ENCODE data around the gene BLOC1S2.
A peak's percentile ranks its signal among the peaks of the same experiment; 100 is the strongest.
"Not testable (repeated sequence)": the region's sequence is repeated elsewhere in the genome, so short reads cannot be mapped to it uniquely, and the experiment has no call there.

BLOC1S2 gene

DNA sequence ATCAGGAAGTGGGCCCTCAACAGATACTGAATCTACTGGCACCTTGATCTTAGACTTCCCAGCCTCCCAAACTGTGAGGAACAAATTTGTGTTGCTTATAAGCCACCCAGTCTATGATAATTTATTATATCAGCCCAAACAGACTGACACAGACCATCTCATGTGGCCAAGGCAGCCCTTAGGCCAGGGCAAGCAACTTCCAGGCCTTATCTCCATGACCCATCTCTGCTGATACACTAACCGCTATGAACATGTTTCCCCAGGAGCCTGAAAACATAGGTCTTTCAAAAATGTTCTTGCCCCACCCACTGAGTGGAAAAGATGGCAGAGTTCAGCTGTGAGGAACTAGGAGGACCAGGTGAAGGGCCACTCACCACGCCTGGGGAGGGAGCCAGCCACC, 3.2 kb upstream of the BLOC1S2 start:
- H3K27me3 ChIP-seq (ENCODE audit: control insufficient read depth, insufficient read depth, low read length): peaks cover 25% of the 10 kb centered on the region
- H3K9ac ChIP-seq (ENCODE audit: low read depth, low read length): no peak overlapping the region
- H3K4me2 ChIP-seq (ENCODE audit: low read length): no peak overlapping the region
- peaks cover 15% of the 10 kb centered on the region for H3K4me1 ChIP-seq (ENCODE audit: control insufficient read depth, insufficient read depth, low read length)
- H3K4me3 ChIP-seq (ENCODE audit: low read length): no peak overlapping the region
- no peaks in the 10 kb centered on the region for H3K9me3 ChIP-seq (replicated peaks; ENCODE audit: low read length)
- no peaks in the 10 kb centered on the region for H3K36me3 ChIP-seq (ENCODE audit: insufficient read depth, low read length)

DNA sequence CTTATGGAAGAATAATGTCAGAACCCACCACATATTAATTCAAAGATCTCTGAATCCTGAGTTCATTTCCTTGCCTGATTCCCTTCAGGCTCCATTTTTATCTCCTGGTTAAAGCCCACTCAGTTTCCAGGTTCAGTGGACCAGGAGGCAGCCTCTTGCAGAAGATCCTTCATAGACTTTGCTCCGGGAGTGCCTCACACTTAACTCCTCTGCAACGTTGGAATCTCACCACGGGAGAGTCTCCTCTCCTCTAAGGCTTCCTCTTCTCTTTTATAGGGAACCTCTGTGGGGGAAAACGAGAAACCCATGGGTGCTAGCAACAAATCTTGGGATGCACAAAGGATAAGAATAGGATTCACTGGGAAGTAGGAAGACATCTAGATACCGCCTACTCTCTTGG, 1.7 kb upstream of the BLOC1S2 start:
- H3K9me3 ChIP-seq (replicated peaks; ENCODE audit: low read length): no peaks in the 10 kb centered on the region
- no peak overlapping the region for H3K4me3 ChIP-seq (ENCODE audit: low read length)
- no peak overlapping the region for H3K9ac ChIP-seq (ENCODE audit: low read depth, low read length)
- peaks cover 14% of the 10 kb centered on the region for H3K27me3 ChIP-seq (ENCODE audit: control insufficient read depth, insufficient read depth, low read length)
- H3K4me1 ChIP-seq (ENCODE audit: control insufficient read depth, insufficient read depth, low read length): peaks cover 22% of the 10 kb centered on the region
- H3K4me2 ChIP-seq (ENCODE audit: low read length): no peak overlapping the region
- H3K36me3 ChIP-seq (ENCODE audit: insufficient read depth, low read length): peaks cover 5% of the 10 kb centered on the region

DNA sequence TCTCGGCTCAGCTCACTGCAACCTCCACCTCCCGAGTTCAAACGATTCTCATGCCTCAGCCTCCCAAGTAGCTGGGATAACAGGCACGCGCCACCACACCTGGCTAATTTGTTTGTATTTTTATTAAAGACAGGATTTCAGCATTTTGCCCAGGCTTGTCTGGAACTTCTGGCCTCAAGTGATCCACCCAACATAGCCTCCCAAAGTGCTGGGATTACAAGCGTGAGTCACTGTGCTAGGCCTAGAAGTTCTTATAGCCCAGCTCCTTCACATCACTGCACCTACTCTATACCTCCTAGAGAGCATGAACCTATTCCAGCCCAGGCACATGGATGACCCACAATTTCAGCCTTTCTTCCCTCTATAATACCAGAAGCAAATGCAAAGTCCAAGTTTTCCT, 1.3 kb upstream of the BLOC1S2 start:
- Histone ChIP-seq H3K9ac (ENCODE audit: low read depth, low read length) (no peak overlapping the region), H3K9me3 (replicated peaks; ENCODE audit: low read length) (no peaks in the 10 kb centered on the region), H3K4me2 (ENCODE audit: low read length) (no peak overlapping the region), H3K4me3 (ENCODE audit: low read length) (no peak overlapping the region), H3K27me3 (ENCODE audit: control insufficient read depth, insufficient read depth, low read length) (peaks cover 14% of the 10 kb centered on the region), H3K4me1 (ENCODE audit: control insufficient read depth, insufficient read depth, low read length) (peaks cover 22% of the 10 kb centered on the region), H3K36me3 (ENCODE audit: insufficient read depth, low read length) (peaks cover 9% of the 10 kb centered on the region)

DNA sequence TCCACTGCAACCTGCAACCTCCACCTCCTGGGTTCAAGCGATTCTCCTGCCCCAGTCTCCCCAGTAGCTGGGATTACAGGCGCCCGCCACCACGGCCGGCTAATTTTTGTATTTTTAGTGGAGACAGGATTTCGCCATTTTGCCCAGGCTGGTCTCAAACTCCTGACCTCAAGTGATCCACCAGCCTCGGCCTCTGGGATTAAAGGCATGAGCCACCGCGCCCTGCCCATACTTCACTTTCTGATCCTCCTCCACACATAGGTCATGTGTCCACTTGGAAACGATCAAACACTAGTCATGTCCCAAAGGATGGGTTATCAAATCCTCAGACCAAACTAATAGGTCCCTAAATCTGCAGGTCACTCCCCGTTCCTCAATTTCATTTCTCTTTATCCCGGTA, 1.2 kb downstream of the BLOC1S2 start:
- peaks cover 20% of the 10 kb centered on the region for H3K36me3 ChIP-seq (ENCODE audit: insufficient read depth, low read length)

GRCh38 chr10:100282907-100283306, 3.6 kb downstream of the BLOC1S2 start:
- H3K9ac ChIP-seq (ENCODE audit: low read depth, low read length): no peak overlapping the region
- peaks cover 22% of the 10 kb centered on the region for H3K4me1 ChIP-seq (ENCODE audit: control insufficient read depth, insufficient read depth, low read length)
- no peak overlapping the region for H3K4me2 ChIP-seq (ENCODE audit: low read length)
- peaks cover 36% of the 10 kb centered on the region for H3K36me3 ChIP-seq (ENCODE audit: insufficient read depth, low read length)
- H3K4me3 ChIP-seq (ENCODE audit: low read length): no peak overlapping the region
- no peaks in the 10 kb centered on the region for H3K9me3 ChIP-seq (replicated peaks; ENCODE audit: low read length)
- H3K27me3 ChIP-seq (ENCODE audit: control insufficient read depth, insufficient read depth, low read length): no peaks in the 10 kb centered on the region

More for the DNA sequence above, 1.2 kb downstream of the BLOC1S2 start:
- H3K4me1 ChIP-seq (ENCODE audit: control insufficient read depth, insufficient read depth, low read length): peaks cover 22% of the 10 kb centered on the region
- H3K4me2 ChIP-seq (ENCODE audit: low read length): peak overlapping the region; percentile 86
- peak overlapping the region; percentile 83 for H3K9ac ChIP-seq (ENCODE audit: low read depth, low read length)
- not testable (repeated sequence) for H3K27me3 ChIP-seq (ENCODE audit: control insufficient read depth, insufficient read depth, low read length); H3K9me3 ChIP-seq (replicated peaks; ENCODE audit: low read length)
- peak overlapping the region; percentile 82 for H3K4me3 ChIP-seq (ENCODE audit: low read length)

- H3K4me2 ChIP-seq (ENCODE audit: low read length); H3K9me3 ChIP-seq (replicated peaks; ENCODE audit: low read length); H3K4me3 ChIP-seq (ENCODE audit: low read length); H3K27me3 ChIP-seq (ENCODE audit: control insufficient read depth, insufficient read depth, low read length); H3K4me1 ChIP-seq (ENCODE audit: control insufficient read depth, insufficient read depth, low read length); H3K9ac ChIP-seq (ENCODE audit: low read depth, low read length): not testable (repeated sequence)
- peaks cover 42% of the 10 kb centered on the region for H3K36me3 ChIP-seq (ENCODE audit: insufficient read depth, low read length)
Measured at GRCh38 chr10:100276971-100277370, 9.5 kb downstream of the BLOC1S2 start.

DNA sequence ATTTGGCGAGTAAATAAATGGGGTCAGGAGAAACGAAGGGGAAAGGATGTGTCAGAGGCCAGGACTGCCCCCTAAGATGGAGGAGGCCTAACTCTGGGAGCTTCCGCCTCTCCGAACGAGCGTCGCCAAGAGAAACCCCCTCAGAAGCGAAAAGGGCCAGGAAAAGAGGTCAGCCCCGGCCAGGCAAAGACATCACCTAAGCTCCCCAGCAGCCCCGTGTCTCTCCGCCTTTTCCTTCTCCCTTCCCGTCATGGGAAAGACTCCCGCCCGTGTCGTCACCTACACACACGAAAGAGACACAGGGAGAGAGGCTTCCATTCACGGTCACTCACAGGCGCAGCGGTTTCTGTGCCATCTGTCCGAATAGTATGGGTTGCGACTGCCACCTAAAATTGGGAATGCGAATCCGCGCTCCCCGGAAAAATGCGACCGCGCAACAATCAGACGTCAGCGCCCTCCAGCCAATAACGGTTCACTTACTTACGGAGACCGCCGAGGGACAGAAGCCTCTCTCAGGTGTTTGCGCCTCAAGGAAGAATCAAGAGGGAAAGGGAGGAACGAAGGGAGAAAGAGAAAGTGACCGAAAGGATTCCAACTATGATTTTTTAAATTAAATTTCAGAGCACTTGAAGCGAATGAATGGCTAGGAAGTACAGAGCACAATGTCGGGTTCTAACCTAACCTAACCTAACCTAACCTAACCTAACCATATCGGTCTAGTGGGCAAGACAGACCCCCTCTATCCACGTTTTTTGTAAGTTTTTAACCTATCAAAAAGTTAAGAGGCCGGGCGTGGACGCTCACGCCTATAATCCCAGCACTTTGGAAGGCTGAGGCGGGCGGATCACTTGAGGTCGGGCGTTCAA, 19.0 kb downstream of the BLOC1S2 start, which contains the start of gene CWF19L1:
Gene CWF19L1 (minus strand): TSS at position 400 of the 866 bp plus-strand sequence. CDS start 45 bp downstream, at position 355.
- Histone ChIP-seq H3K27me3 (ENCODE audit: control insufficient read depth, insufficient read depth, low read length) (no peaks in the 10 kb centered on the region), H3K9me3 (replicated peaks; ENCODE audit: low read length) (no peaks in the 10 kb centered on the region), H3K9ac (ENCODE audit: low read depth, low read length) (peak within 1 kb of the TSS; percentile 96), H3K4me3 (ENCODE audit: low read length) (peak within 1 kb of the TSS; percentile 97), H3K4me2 (ENCODE audit: low read length) (peak within 1 kb of the TSS; percentile 77), H3K4me1 (ENCODE audit: control insufficient read depth, insufficient read depth, low read length) (peaks cover 3% of the 10 kb centered on the region), H3K36me3 (ENCODE audit: insufficient read depth, low read length) (peaks cover 3% of the 10 kb centered on the region)

DNA sequence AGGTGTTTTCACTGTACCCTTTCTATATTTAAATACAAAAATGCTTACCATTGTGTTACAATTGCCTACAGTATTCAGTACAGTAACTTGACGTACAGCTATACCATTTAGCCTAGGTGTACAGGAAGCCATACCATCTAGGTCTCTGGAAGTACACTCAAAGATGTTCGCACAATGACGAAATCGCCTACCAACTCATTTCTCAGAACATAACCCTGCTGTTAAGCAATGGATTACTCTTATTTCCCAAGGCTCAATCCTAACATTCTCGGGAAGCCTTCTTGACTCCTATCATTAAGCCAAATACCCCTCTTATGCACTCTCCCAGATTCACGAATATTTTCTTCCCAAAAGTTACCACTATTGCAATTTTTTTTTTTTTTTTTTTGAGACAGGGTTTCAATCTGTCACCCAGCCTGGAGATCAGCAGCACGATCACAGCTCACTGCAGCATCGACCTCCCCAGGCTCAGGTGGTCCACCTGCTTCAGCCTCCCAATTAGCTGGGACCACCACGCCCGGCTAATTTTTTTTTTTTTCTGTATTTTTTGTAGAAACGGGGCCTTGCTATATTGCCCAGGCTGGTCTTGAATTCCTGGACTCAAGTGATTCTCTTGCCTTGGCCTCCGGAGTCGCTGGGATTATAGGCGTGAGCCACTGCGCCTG, 20.5 kb downstream of the BLOC1S2 start:
- Histone ChIP-seq H3K9me3 (replicated peaks; ENCODE audit: low read length) (no peaks in the 10 kb centered on the region), H3K36me3 (ENCODE audit: insufficient read depth, low read length) (peaks cover 3% of the 10 kb centered on the region), H3K4me2 (ENCODE audit: low read length) (peak overlapping the region; percentile 77), H3K27me3 (ENCODE audit: control insufficient read depth, insufficient read depth, low read length) (no peaks in the 10 kb centered on the region), H3K4me3 (ENCODE audit: low read length) (peak overlapping the region; percentile 97), H3K4me1 (ENCODE audit: control insufficient read depth, insufficient read depth, low read length) (peaks cover 3% of the 10 kb centered on the region), H3K9ac (ENCODE audit: low read depth, low read length) (no peak overlapping the region)

DNA sequence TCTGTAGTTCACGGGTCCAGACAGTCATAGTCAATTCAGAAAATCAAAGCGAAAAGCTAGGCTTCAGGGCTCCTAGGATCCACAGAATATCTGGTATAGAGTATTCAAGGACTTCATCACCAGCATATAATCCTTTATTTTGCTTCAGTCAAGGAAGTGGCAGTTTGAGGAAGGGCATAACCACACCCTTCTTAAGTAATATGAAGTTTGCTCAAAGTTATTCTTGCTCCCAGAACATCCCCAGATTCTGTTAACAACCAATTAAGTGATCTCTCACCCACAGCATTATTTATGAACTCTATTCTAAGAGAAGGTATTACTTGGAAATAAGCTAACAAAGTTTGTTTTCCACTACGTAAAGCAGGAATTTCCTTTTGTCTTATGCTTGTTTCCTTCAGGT, 32.3 kb downstream of the BLOC1S2 start:
- H3K36me3 ChIP-seq (ENCODE audit: insufficient read depth, low read length): peaks cover 38% of the 10 kb centered on the region
- no peaks in the 10 kb centered on the region for H3K4me1 ChIP-seq (ENCODE audit: control insufficient read depth, insufficient read depth, low read length)

DNA sequence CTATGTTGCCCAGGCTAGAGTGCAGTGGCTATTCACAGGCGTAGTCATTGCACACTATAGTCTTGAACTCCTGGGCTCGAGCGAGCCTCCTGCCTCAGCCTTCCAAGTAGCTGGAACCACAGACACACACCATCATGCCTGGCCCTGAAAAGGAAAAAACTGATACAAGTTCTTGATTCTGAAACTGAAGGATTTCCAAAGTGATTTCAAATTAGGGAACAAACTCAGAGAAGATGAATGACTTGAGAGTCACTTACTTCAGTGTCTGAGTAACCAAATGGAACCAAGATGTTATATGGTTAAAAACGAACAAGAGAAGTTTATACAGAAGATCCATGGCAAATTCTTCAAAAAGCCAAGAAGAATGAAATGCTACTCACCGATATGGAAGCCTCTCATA, 33.4 kb downstream of the BLOC1S2 start:
- H3K4me1 ChIP-seq (ENCODE audit: control insufficient read depth, insufficient read depth, low read length): no peaks in the 10 kb centered on the region
- H3K4me2 ChIP-seq (ENCODE audit: low read length): no peak overlapping the region
- H3K27me3 ChIP-seq (ENCODE audit: control insufficient read depth, insufficient read depth, low read length): no peaks in the 10 kb centered on the region
- H3K4me3 ChIP-seq (ENCODE audit: low read length): no peak overlapping the region
- H3K9ac ChIP-seq (ENCODE audit: low read depth, low read length): no peak overlapping the region
- H3K36me3 ChIP-seq (ENCODE audit: insufficient read depth, low read length): peaks cover 45% of the 10 kb centered on the region
- no peaks in the 10 kb centered on the region for H3K9me3 ChIP-seq (replicated peaks; ENCODE audit: low read length)

More for the DNA sequence above, 32.3 kb downstream of the BLOC1S2 start:
- Histone ChIP-seq H3K4me2 (ENCODE audit: low read length) (no peak overlapping the region), H3K9ac (ENCODE audit: low read depth, low read length) (no peak overlapping the region), H3K9me3 (replicated peaks; ENCODE audit: low read length) (no peaks in the 10 kb centered on the region), H3K27me3 (ENCODE audit: control insufficient read depth, insufficient read depth, low read length) (no peaks in the 10 kb centered on the region), H3K4me3 (ENCODE audit: low read length) (no peak overlapping the region)

GRCh38 chr10:100248820-100249219, 37.7 kb downstream of the BLOC1S2 start:
- H3K36me3 ChIP-seq (ENCODE audit: insufficient read depth, low read length): peaks cover 53% of the 10 kb centered on the region

More at GRCh38 chr10:100248820-100249219, 37.7 kb downstream of the BLOC1S2 start:
- Histone ChIP-seq H3K9me3 (replicated peaks; ENCODE audit: low read length) (no peaks in the 10 kb centered on the region), H3K4me3 (ENCODE audit: low read length) (no peak overlapping the region), H3K4me1 (ENCODE audit: control insufficient read depth, insufficient read depth, low read length) (no peaks in the 10 kb centered on the region), H3K9ac (ENCODE audit: low read depth, low read length) (no peak overlapping the region), H3K27me3 (ENCODE audit: control insufficient read depth, insufficient read depth, low read length) (no peaks in the 10 kb centered on the region), H3K4me2 (ENCODE audit: low read length) (no peak overlapping the region)

Measured in skeletal muscle satellite cell (primary cell).